CD4-positive, CD25-positive, alpha-beta regulatory T cell (primary cell): ENCODE results near the gene PWWP3B. TPM values are rescaled to one million over a fixed set of nuclear protein-coding genes. Genes with fewer than 3 reads are reported as not detected.

ENCODE experiments used
- ATAC-seq, 2 donors: fragments of 150-1000 bp; cut with Tn5 transposase; one replicate each; pipeline ENCODE4 v1.10.0; 2021; ENCODE audit warnings: low read depth in 2 of 2, moderate number of reproducible peaks in 2 of 2, moderate library complexity in 1 of 2
- DNase-seq, 3 donors: peaks; one replicate each; pipeline versions ENCODE4 v3.0.0 to v3.0.0-alpha.2; 2012 to 2022; ENCODE audit warnings: mixed read lengths in 1 of 3
- H3K27ac ChIP-seq: one replicate; pipeline ENCODE4 v1.7.0; 2013; ENCODE audit warnings: mild to moderate bottlenecking, low read length; ENCODE audit not compliant: insufficient read depth, poor library complexity, severe bottlenecking
- H3K27me3 ChIP-seq: one replicate; pipeline ENCODE4 v1.7.0; 2013; ENCODE audit warnings: low read length; ENCODE audit not compliant: control insufficient read depth, insufficient read depth
- H3K36me3 ChIP-seq: one replicate; pipeline ENCODE4 v1.7.0; 2013; ENCODE audit warnings: mild to moderate bottlenecking, low read length, moderate library complexity; ENCODE audit not compliant: control insufficient read depth, insufficient read depth
- H3K4me1 ChIP-seq: 2 replicates; pipeline ENCODE4 v1.7.0; 2013; ENCODE audit warnings: mild to moderate bottlenecking, low read length; ENCODE audit not compliant: insufficient read depth, control insufficient read depth, poor library complexity, severe bottlenecking
- H3K4me3 ChIP-seq: one replicate; pipeline ENCODE4 v1.7.0; 2013; ENCODE audit warnings: low read depth, mild to moderate bottlenecking, low read length, moderate library complexity
- H3K9me3 ChIP-seq, 2 experiments: 1 replicate in 1 of 2; 2 replicates in 1 of 2; pipeline ENCODE4 v1.7.0; 2013; ENCODE audit warnings: low read length in 2 of 2, mild to moderate bottlenecking in 1 of 2, moderate library complexity in 1 of 2; ENCODE audit not compliant: control insufficient read depth in 2 of 2
- H3K27ac Mint-ChIP-seq, 3 donors: one replicate each; pipeline ENCODE4 v1.8.0; 2020 to 2022; ENCODE audit warnings: mild to moderate bottlenecking in 3 of 3, mixed read lengths in 3 of 3, moderate library complexity in 2 of 3
- H3K27me3 Mint-ChIP-seq: one replicate; pipeline ENCODE4 v1.8.0; 2022; ENCODE audit warnings: mild to moderate bottlenecking, mixed read lengths
- H3K36me3 Mint-ChIP-seq: one replicate; pipeline ENCODE4 v1.8.0; 2020; ENCODE audit warnings: mixed read lengths
- H3K4me1 Mint-ChIP-seq, 4 donors: one replicate each; pipeline ENCODE4 v1.8.0; 2020 to 2022; ENCODE audit warnings: mixed read lengths in 4 of 4, mild to moderate bottlenecking in 1 of 4
- H3K4me3 Mint-ChIP-seq, 4 donors: one replicate each; pipeline ENCODE4 v1.8.0; 2020 to 2022; ENCODE audit warnings: mild to moderate bottlenecking in 4 of 4, mixed read lengths in 4 of 4, moderate library complexity in 3 of 4
- H3K9me3 Mint-ChIP-seq, 7 donors: one replicate each; pipeline ENCODE4 v1.8.0; 2020 to 2022; ENCODE audit warnings: mixed read lengths in 7 of 7, mild to moderate bottlenecking in 3 of 7, moderate library complexity in 2 of 7
- polyA plus RNA-seq, 4 donors: library from polyadenylated mRNA; unstranded; fragments of 300-500 nt; fragmentation: Illumina TruSeq; gene quantifications; one replicate each; pipeline ENCODE4 v1.2.3, GENCODE V29; 2021
- total RNA-seq: library from RNA; stranded (reverse); gene quantifications from one replicate; pipeline ENCODE4 v1.2.3, GENCODE V29; 2022

Gene PWWP3B
- total RNA-seq (not detected), polyA plus RNA-seq (not detected)

DNA sequence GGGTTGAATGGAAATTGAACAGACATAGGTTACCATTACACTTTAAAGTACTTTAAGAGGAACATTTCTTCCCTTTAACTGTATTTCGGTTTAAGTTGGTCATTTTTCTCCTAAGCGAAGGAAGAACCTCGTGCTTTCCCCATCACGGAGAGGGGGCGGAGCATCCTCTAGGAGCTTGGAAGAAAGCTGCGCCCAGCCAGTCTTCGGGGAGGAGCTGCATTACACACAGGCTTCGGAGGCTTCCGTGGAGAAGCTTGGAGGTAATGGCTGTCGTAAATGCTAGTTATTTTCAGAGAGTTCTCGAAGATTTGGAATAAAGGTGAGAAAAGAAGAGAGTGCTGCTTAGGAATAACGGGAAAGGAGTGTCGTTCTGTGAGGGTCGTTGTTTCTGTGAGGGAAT is at the start of gene PWWP3B:
TSS of gene PWWP3B (plus strand) at position 199 of the 400 bp plus-strand sequence. CDS start 37,128 bp downstream, outside the sequence.
- Mint-ChIP-seq H3K4me1 (no peaks in the 10 kb centered on the region), H3K9me3 (peaks cover 0 to 2% (median 0%) of the 10 kb centered on the region in 7 donors), H3K27ac (no peak within 1 kb of the TSS), H3K4me3 (no peak within 1 kb of the TSS), H3K36me3 (no peaks in the 10 kb centered on the region), H3K27me3 (no peaks in the 10 kb centered on the region)
- Histone ChIP-seq H3K4me3 (no peak within 1 kb of the TSS), H3K36me3 (no peaks in the 10 kb centered on the region), H3K27ac (no peak within 1 kb of the TSS), H3K4me1 (no peaks in the 10 kb centered on the region), H3K27me3 (no peaks in the 10 kb centered on the region), H3K9me3 (no peaks in the 10 kb centered on the region)
- ATAC-seq (no peak), DNase-seq (no peak)

DNA sequence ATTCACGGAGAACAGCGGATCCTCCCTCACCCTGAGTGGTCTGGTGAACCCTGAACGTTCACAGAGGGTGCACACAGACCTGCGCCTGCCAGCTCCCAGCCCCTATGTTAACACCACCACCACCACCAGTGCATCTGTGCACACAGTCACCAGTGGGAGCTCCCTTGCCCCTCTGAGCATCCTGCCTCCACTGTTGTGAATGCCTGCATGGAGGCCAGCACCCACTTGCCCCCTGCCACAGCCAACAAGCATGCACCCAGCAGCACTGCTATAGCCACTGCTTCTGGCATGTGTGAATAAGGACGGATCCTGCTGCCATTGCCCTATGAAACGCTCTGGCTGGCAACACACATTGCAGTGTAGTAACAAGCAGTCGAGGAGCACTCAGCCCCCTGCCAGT is 29.1 kb upstream of the PWWP3B start:
- ATAC-seq (no peak), DNase-seq (no peak)
- no peak overlapping the region for H3K27ac Mint-ChIP-seq
- H3K4me3 Mint-ChIP-seq: no peak overlapping the region
- no peaks in the 10 kb centered on the region for H3K4me1 ChIP-seq
- no peaks in the 10 kb centered on the region for H3K4me1 Mint-ChIP-seq
- no peaks in the 10 kb centered on the region for H3K36me3 ChIP-seq
- no peak overlapping the region for H3K27ac ChIP-seq
- no peaks in the 10 kb centered on the region for H3K27me3 Mint-ChIP-seq
- H3K4me3 ChIP-seq: no peak overlapping the region
- peaks cover 0 to 10% (median 0%) of the 10 kb centered on the region in 7 donors for H3K9me3 Mint-ChIP-seq
- no peaks in the 10 kb centered on the region for H3K36me3 Mint-ChIP-seq
- no peaks in the 10 kb centered on the region for H3K9me3 ChIP-seq
- H3K27me3 ChIP-seq: no peaks in the 10 kb centered on the region

DNA sequence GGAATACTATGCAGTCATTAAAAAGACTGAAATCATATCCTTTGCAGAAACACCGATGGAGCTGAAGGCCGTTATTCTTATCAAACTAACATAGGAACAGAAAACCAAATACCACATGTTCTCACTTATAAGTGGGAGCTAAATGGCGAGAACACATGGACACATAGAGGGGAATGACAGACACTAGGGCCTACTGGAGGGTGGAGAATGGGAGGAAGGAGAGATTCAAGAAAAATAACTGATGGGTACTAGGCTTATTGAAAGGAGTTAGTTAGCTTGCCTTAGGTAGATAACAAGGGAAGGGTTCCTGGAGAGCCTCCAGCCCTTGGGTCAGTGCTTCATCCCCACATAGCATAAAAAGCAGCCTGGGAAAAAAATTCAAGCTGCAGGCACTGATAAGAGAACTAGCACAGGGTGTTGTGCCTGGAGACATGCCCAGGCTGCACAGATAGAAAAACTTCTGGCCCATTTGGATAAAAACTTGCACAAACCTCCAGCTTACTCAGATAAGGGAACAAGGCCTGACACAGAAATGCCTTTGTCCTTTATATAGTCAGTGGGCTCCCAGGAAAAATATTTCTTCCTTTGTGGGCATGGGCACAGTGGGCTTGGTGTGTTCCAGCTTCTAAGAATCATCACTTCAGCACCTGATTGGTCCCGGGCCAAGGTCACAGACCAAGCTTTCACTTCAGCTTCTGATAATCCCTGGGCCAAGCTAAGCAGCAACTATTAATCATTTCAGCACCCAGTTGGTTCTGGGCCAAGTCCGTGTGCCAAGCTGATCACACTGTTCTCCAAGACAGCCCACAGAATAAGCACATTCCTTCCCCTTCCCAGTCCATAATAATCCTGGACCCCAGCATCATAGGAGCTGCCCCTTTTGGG is 23.1 kb upstream of the PWWP3B start:
- Histone ChIP-seq H3K4me1 (no peaks in the 10 kb centered on the region), H3K27ac (no peak overlapping the region), H3K4me3 (no peak overlapping the region), H3K36me3 (no peaks in the 10 kb centered on the region), H3K27me3 (no peaks in the 10 kb centered on the region), H3K9me3 (no peaks in the 10 kb centered on the region)
- no peaks in the 10 kb centered on the region for H3K27me3 Mint-ChIP-seq
- ATAC-seq (no peak), DNase-seq (no peak)
- no peaks in the 10 kb centered on the region for H3K36me3 Mint-ChIP-seq
- H3K4me1 Mint-ChIP-seq: no peaks in the 10 kb centered on the region
- H3K27ac Mint-ChIP-seq: no peak overlapping the region
- peaks cover 0 to 7% (median 2%) of the 10 kb centered on the region in 7 donors for H3K9me3 Mint-ChIP-seq
- no peak overlapping the region for H3K4me3 Mint-ChIP-seq

DNA sequence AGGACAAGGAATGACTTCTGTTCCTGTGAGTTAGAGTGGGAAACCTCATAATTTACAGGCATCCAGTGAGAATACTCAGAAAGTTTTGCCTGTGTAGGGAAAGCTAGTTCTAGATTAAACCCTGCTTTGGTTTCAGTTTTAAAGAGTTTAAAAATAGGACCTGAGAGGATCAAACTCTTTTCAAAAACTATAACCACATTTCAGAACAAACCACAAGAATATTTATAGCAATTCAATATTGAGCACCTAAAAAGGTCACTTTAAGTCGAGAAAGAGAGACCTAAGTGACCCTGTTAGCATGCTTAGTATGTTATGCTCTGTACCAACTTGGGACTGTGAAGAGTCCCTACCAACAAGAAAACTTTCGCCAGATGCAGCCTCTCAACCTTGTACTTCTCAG is 17.4 kb upstream of the PWWP3B start:
- H3K4me3 ChIP-seq: no peak overlapping the region
- DNase-seq (no peak), ATAC-seq (no peak)
- H3K27me3 Mint-ChIP-seq: no peaks in the 10 kb centered on the region
- H3K27ac Mint-ChIP-seq: no peak overlapping the region
- H3K4me3 Mint-ChIP-seq: no peak overlapping the region
- peaks cover 0 to 4% (median 0%) of the 10 kb centered on the region in 7 donors for H3K9me3 Mint-ChIP-seq
- H3K36me3 Mint-ChIP-seq: no peaks in the 10 kb centered on the region
- no peak overlapping the region for H3K27ac ChIP-seq
- H3K36me3 ChIP-seq: no peaks in the 10 kb centered on the region
- H3K27me3 ChIP-seq: no peaks in the 10 kb centered on the region
- no peaks in the 10 kb centered on the region for H3K9me3 ChIP-seq
- H3K4me1 ChIP-seq: no peaks in the 10 kb centered on the region
- no peaks in the 10 kb centered on the region for H3K4me1 Mint-ChIP-seq

DNA sequence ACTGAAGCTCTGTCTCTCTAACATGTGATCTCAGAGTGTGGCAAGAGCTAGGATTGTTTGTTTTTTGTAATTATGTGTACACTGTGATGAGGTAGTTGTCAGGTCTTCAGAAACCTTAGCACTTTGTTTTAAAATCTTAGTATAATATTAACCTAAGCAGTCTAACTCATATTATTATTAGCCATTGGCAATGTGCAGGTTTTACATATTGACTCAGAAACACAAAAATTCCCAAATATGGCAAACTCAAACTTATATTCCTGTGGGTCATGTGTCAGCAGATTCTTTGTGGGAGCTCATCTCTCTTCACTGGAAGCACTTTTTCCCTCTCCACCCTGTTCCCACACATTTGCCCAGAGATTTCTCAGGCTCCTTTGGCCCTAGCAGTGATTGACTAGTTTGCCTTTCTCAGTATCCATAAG is 8.2 kb upstream of the PWWP3B start:
- Mint-ChIP-seq H3K36me3 (no peaks in the 10 kb centered on the region), H3K4me3 (no peak overlapping the region), H3K27ac (no peak overlapping the region), H3K4me1 (no peaks in the 10 kb centered on the region), H3K9me3 (peaks cover 0 to 2% (median 0%) of the 10 kb centered on the region in 7 donors), H3K27me3 (no peaks in the 10 kb centered on the region)
- H3K27me3 ChIP-seq: no peaks in the 10 kb centered on the region
- no peak overlapping the region for H3K27ac ChIP-seq
- H3K4me1 ChIP-seq: no peaks in the 10 kb centered on the region
- no peak overlapping the region for H3K4me3 ChIP-seq
- no peak for ATAC-seq
- H3K9me3 ChIP-seq: no peaks in the 10 kb centered on the region
- no peaks in the 10 kb centered on the region for H3K36me3 ChIP-seq
- no peak for DNase-seq

DNA sequence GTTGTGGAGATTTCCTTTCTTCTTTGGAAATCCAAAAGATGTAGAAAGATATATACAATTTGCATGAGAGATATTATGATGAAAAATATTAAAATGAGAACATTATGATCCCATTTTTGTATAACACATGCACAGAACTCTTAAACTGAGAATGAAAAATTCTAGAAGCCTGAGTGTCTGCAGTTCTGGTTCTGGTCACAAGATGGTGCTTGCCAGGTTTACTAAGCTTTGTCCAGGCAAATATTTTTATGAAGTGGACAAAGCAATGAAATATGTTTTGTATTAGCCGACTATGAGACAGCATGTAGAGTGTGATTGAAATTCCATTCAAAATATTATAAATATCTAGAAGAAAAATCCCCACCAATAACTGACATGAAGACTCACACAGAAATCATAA is 2.2 kb downstream of the PWWP3B start:
- Histone ChIP-seq H3K36me3 (no peaks in the 10 kb centered on the region), H3K27me3 (no peaks in the 10 kb centered on the region), H3K4me3 (no peak overlapping the region), H3K4me1 (no peaks in the 10 kb centered on the region), H3K9me3 (no peaks in the 10 kb centered on the region), H3K27ac (no peak overlapping the region)
- H3K36me3 Mint-ChIP-seq: no peaks in the 10 kb centered on the region
- peaks cover 0 to 4% (median 0%) of the 10 kb centered on the region in 7 donors for H3K9me3 Mint-ChIP-seq
- H3K27me3 Mint-ChIP-seq: no peaks in the 10 kb centered on the region
- ATAC-seq: no peak
- no peaks in the 10 kb centered on the region for H3K4me1 Mint-ChIP-seq
- no peak overlapping the region for H3K4me3 Mint-ChIP-seq
- no peak for DNase-seq
- H3K27ac Mint-ChIP-seq: no peak overlapping the region

DNA sequence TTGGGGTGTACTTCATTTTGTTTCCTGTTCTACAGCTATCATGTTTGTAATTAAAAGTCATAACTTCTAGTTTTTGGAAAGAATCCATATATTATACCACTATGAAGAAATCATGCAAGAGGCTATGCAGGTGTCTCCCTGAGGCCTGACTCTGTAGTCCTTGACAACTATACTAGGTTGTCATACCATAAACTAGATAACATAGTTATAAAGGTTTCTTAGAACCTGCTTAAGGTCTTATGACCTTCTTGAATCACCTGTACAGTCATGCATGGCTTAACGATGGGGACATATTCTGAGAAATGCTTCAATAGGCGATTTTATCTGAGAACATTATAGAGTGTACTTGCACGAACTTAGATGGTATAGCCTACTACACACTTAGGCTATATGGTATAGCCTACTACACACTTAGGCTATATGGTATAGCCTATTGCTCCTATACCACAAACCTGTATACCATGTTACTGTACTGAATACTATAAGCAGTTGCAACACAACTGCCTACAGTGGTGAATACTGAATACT is 3.3 kb downstream of the PWWP3B start:
- H3K27ac Mint-ChIP-seq: no peak overlapping the region
- no peak overlapping the region for H3K4me3 Mint-ChIP-seq
- H3K9me3 Mint-ChIP-seq: peaks cover 0 to 2% (median 0%) of the 10 kb centered on the region in 7 donors
- no peak for DNase-seq
- no peaks in the 10 kb centered on the region for H3K27me3 ChIP-seq
- no peak overlapping the region for H3K4me3 ChIP-seq
- no peaks in the 10 kb centered on the region for H3K27me3 Mint-ChIP-seq
- H3K4me1 Mint-ChIP-seq: no peaks in the 10 kb centered on the region
- no peaks in the 10 kb centered on the region for H3K4me1 ChIP-seq
- no peaks in the 10 kb centered on the region for H3K36me3 Mint-ChIP-seq
- no peaks in the 10 kb centered on the region for H3K9me3 ChIP-seq
- H3K36me3 ChIP-seq: no peaks in the 10 kb centered on the region
- ATAC-seq: no peak
- H3K27ac ChIP-seq: no peak overlapping the region
